Keratinocyte (primary cell): Measurements from ENCODE around the gene UPP1. TPM values are rescaled to one million over a fixed set of nuclear protein-coding genes. Genes with fewer than 3 reads are reported as not detected.

Source experiments
- DNase-seq: peaks from one replicate; pipeline ENCODE4 v3.0.0-alpha.2; 2011; ENCODE audit warnings: low read depth, missing footprints, low spot score
- FAIRE-seq: peaks from 2 replicates; lab custom pipeline; 2011; peaks lifted over from hg19 to GRCh38; lab: Jason Lieb, UNC
- H2AFZ ChIP-seq: 2 replicates; pipeline ENCODE4 v1.6.0; 2012; ENCODE audit warnings: low read length, control low read depth, inconsistent platforms; ENCODE audit not compliant: control insufficient read depth
- H3K27ac ChIP-seq: 2 replicates; pipeline ENCODE4 v1.5.1; 2011; ENCODE audit warnings: low read length; ENCODE audit not compliant: control insufficient read depth, insufficient read depth
- H3K27me3 ChIP-seq: 3 replicates; pipeline ENCODE4 v1.6.0; 2011; ENCODE audit warnings: low read length; ENCODE audit not compliant: control insufficient read depth, insufficient read depth; ENCODE audit errors: extremely low read depth
- H3K36me3 ChIP-seq, 2 experiments: 2 replicates in 1 of 2; 3 replicates in 1 of 2; pipeline ENCODE4 v1.5.1; 2011; ENCODE audit warnings: low read length in 2 of 2, mild to moderate bottlenecking in 1 of 2; ENCODE audit not compliant: control insufficient read depth in 2 of 2, insufficient read depth in 2 of 2; ENCODE audit errors: extremely low read depth in 1 of 2
- H3K4me1 ChIP-seq: 3 replicates; pipeline ENCODE4 v1.5.1; 2011; ENCODE audit warnings: low read length; ENCODE audit not compliant: control insufficient read depth, insufficient read depth; ENCODE audit errors: extremely low read depth
- H3K4me2 ChIP-seq: 3 replicates; pipeline ENCODE4 v1.6.0; 2011; ENCODE audit warnings: low read depth, low read length; ENCODE audit not compliant: control insufficient read depth, insufficient read depth; ENCODE audit errors: extremely low read depth
- H3K4me3 ChIP-seq, 3 experiments: fragments of 200-600 bp in 1 of 3; sonication (generic) in 1 of 3; 2 replicates in 2 of 3; 3 replicates in 1 of 3; pipeline ENCODE4 v1.5.1; 2011 to 2016; ENCODE audit warnings: low read length in 3 of 3, mild to moderate bottlenecking in 3 of 3, control low read depth in 2 of 3, inconsistent platforms in 1 of 3, low read depth in 1 of 3, mixed read lengths in 1 of 3, mixed run types in 1 of 3, moderate library complexity in 1 of 3; ENCODE audit not compliant: control insufficient read depth in 2 of 3, insufficient read depth in 2 of 3; ENCODE audit errors: extremely low read depth in 1 of 3
- H3K79me2 ChIP-seq: 2 replicates; pipeline ENCODE4 v1.6.0; 2012; ENCODE audit warnings: low read length; ENCODE audit not compliant: control insufficient read depth, insufficient read depth
- H3K9ac ChIP-seq: 3 replicates; pipeline ENCODE4 v1.6.0; 2011; ENCODE audit warnings: low read length; ENCODE audit not compliant: control insufficient read depth, insufficient read depth; ENCODE audit errors: extremely low read depth
- H3K9me1 ChIP-seq: 3 replicates; pipeline ENCODE4 v1.6.0; 2011; ENCODE audit warnings: low read length; ENCODE audit not compliant: control insufficient read depth, insufficient read depth; ENCODE audit errors: extremely low read depth
- H3K9me3 ChIP-seq: 2 replicates; pipeline ENCODE4 v1.5.1; 2012; ENCODE audit warnings: low read depth, low read length; ENCODE audit not compliant: control insufficient read depth
- H4K20me1 ChIP-seq: 3 replicates; pipeline ENCODE4 v1.6.0; 2011; ENCODE audit warnings: low read length; ENCODE audit not compliant: control insufficient read depth, insufficient read depth; ENCODE audit errors: extremely low read depth
- CTCF ChIP-seq, 3 experiments: IDR thresholded peaks in 1 of 3; conservative IDR thresholded peaks in 1 of 3; optimal IDR thresholded peaks in 1 of 3; 2 replicates in 2 of 3; 3 replicates in 1 of 3; pipeline versions ENCODE3 to v1.5.1; 2011; ENCODE audit warnings: low read length in 3 of 3, mild to moderate bottlenecking in 3 of 3, moderate library complexity in 2 of 3, control low read depth in 1 of 3, inconsistent platforms in 1 of 3; ENCODE audit not compliant: insufficient read depth in 2 of 3; ENCODE audit errors: extremely low read depth in 1 of 3
- EZH2 ChIP-seq: IDR thresholded peaks from one replicate; pipeline ENCODE4 v1.6.1; 2012; ENCODE audit warnings: inconsistent platforms, mild to moderate bottlenecking, low read length, moderate library complexity
- dilution Hi-C: fragments of 300-500 bp; cut with MboI; formaldehyde crosslinking; loops from one replicate; pipeline ENCODE4 v1.7.0; 2020; ENCODE audit warnings: low sequenced_read_pairs; ENCODE audit not compliant: extremely low pct_ligation_motif_present
- polyA plus RNA-seq, 5 experiments: library from polyadenylated mRNA; depleted of rRNA in 3 of 5; stranded (reverse) in 3 of 5; stranded (forward) in 1 of 5; unstranded in 1 of 5; fragments of >200 nt; gene quantifications; 1 replicate in 1 of 5; 2 replicates in 3 of 5; 3 replicates in 1 of 5; pipeline versions ENCODE4 v1.2.1 to v1.2.3, GENCODE V29; 2011 to 2012; ENCODE audit warnings: missing spikeins in 2 of 5, low read depth in 1 of 5, low replicate concordance in 1 of 5

Gene UPP1
- polyA plus RNA-seq, 1 donor (not counting 4 experiments of a cell fraction or from before 2014, with no cell fraction given) = 202 TPM

- Histone ChIP-seq H3K36me3 (no peaks in the 10 kb centered on the region), H3K27ac (no peak overlapping the region), H3K27me3 (no peaks in the 10 kb centered on the region), H3K4me1 (peaks cover 14% of the 10 kb centered on the region), H4K20me1 (peaks cover 5% of the 10 kb centered on the region), H3K9ac (no peak overlapping the region), H3K9me1 (no peaks in the 10 kb centered on the region), H3K4me3 (no peak overlapping the region), H3K9me3 (no peaks in the 10 kb centered on the region), H3K4me2 (no peak overlapping the region), H2AFZ (peak overlapping the region; percentile 59), H3K79me2 (no peaks in the 10 kb centered on the region)
- TF ChIP-seq EZH2 (no peak), CTCF (optimal IDR thresholded peaks at IDR 0.05 in 1 of 3, IDR thresholded peaks at IDR 0.05 in 1 of 3, conservative IDR thresholded peaks at IDR 0.05 in 1 of 3; ENCODE audit: extremely low read depth in 1 of 3, insufficient read depth in 2 of 3, low read length in 3 of 3) (no peak)
- dilution Hi-C loops = no loop called here
- DNase-seq = no peak
- no peak for FAIRE-seq
These were observed 25.5 kb downstream of the UPP1 start for GRCh38 chr7:48114589-48114988.

GRCh38 chr7:48116043-48116442 is 27.0 kb downstream of the UPP1 start:
- Histone ChIP-seq H3K79me2 (no peaks in the 10 kb centered on the region), H3K4me1 (peaks cover 14% of the 10 kb centered on the region), H3K9me1 (no peaks in the 10 kb centered on the region), H3K27me3 (no peaks in the 10 kb centered on the region), H3K4me3 (no peak overlapping the region), H3K27ac (no peak overlapping the region), H3K36me3 (no peaks in the 10 kb centered on the region), H3K9ac (no peak overlapping the region), H3K4me2 (no peak overlapping the region), H3K9me3 (no peaks in the 10 kb centered on the region), H2AFZ (no peak overlapping the region), H4K20me1 (peaks cover 2% of the 10 kb centered on the region)
- DNase-seq = no peak
- TF ChIP-seq CTCF (optimal IDR thresholded peaks at IDR 0.05 in 1 of 3, IDR thresholded peaks at IDR 0.05 in 1 of 3, conservative IDR thresholded peaks at IDR 0.05 in 1 of 3; ENCODE audit: extremely low read depth in 1 of 3, insufficient read depth in 2 of 3, low read length in 3 of 3) (no peak), EZH2 (no peak)
- dilution Hi-C loops = no loop called here
- FAIRE-seq = no peak
